Right atrium auricular region (tissue), 2 donors: ENCODE measurements around the gene NUDT7. TPM values are rescaled to one million over a fixed set of nuclear protein-coding genes. Genes with fewer than 3 reads are reported as not detected.

Experiments used
- DNase-seq: peaks from one replicate; pipeline ENCODE4 v3.0.0-alpha.2; 2019; ENCODE audit warnings: low spot score
- H3K27ac ChIP-seq, 2 donors: fragments of 200-600 bp; sonication (generic); 1 replicate in 1 of 2; 2 replicates in 1 of 2; pipeline ENCODE4 v1.5.1; 2016 to 2019
- H3K27me3 ChIP-seq, 2 donors: fragments of 200-600 bp; sonication (generic); one replicate each; pipeline versions ENCODE4 v1.5.1 to v1.6.0; 2017 to 2019
- H3K36me3 ChIP-seq: fragments of 200-600 bp; sonication (generic); one replicate; pipeline ENCODE4 v1.5.1; 2016
- H3K4me1 ChIP-seq, 2 donors: fragments of 200-600 bp; sonication (generic); one replicate each; pipeline versions ENCODE4 v1.5.1 to v1.6.0; 2017 to 2019
- H3K4me3 ChIP-seq, 2 donors: fragments of 200-600 bp; sonication (generic); 1 replicate in 1 of 2; 2 replicates in 1 of 2; pipeline ENCODE4 v1.5.1; 2017 to 2019; ENCODE audit warnings: mild to moderate bottlenecking in 1 of 2, moderate library complexity in 1 of 2
- H3K9me3 ChIP-seq, 2 donors: fragments of 200-600 bp; sonication (generic); one replicate each; pipeline ENCODE4 v1.5.1; 2019
- total RNA-seq, 2 donors: library from RNA; depleted of rRNA; stranded (reverse); fragments of >200 nt; gene quantifications; one replicate each; pipeline ENCODE4 v1.1.0, GENCODE V29; 2016
- TF ChIP-seq, protein P1 (sequence below), 2 donors: fragments of 200-600 bp; sonication (generic); IDR thresholded peaks; one replicate each; pipeline ENCODE4 v1.5.1; 2019; ENCODE audit warnings: antibody characterized with exemption in 2 of 2

The NUDT7 gene
- total RNA-seq, 2 donors from 2014 or later, result 15.0 to 35.0 TPM

DNA sequence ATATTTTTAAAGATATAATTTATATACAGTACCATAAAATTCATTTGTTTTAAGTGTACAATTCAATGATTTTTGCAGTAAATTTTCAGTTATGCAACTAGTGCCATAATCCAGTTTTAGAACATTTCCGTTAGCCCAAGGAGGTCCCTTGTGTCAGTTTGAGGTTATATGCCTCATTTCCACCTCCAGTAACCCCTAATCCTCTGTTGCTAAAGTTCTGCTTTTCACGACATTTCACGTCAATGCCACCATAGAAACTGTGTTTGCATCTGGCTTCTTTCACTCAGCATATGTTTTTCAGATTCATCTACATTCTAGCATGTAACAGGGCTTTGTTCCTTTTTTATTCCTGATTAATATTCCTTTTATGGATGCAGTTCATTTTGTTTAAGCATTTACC lies 42.4 kb upstream of the NUDT7 start:
- no peak for DNase-seq
- Histone ChIP-seq H3K36me3 (no peaks in the 10 kb centered on the region), H3K4me3 (no peak overlapping the region), H3K27ac (no peak overlapping the region), H3K27me3 (no peaks in the 10 kb centered on the region), H3K4me1 (peaks cover 0 to 6% of the 10 kb centered on the region in 2 donors), H3K9me3 (no peaks in the 10 kb centered on the region)
- TF ChIP-seq, protein P1, sequence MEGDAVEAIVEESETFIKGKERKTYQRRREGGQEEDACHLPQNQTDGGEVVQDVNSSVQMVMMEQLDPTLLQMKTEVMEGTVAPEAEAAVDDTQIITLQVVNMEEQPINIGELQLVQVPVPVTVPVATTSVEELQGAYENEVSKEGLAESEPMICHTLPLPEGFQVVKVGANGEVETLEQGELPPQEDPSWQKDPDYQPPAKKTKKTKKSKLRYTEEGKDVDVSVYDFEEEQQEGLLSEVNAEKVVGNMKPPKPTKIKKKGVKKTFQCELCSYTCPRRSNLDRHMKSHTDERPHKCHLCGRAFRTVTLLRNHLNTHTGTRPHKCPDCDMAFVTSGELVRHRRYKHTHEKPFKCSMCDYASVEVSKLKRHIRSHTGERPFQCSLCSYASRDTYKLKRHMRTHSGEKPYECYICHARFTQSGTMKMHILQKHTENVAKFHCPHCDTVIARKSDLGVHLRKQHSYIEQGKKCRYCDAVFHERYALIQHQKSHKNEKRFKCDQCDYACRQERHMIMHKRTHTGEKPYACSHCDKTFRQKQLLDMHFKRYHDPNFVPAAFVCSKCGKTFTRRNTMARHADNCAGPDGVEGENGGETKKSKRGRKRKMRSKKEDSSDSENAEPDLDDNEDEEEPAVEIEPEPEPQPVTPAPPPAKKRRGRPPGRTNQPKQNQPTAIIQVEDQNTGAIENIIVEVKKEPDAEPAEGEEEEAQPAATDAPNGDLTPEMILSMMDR (IDR thresholded peaks at IDR 0.05), result no peak

DNA sequence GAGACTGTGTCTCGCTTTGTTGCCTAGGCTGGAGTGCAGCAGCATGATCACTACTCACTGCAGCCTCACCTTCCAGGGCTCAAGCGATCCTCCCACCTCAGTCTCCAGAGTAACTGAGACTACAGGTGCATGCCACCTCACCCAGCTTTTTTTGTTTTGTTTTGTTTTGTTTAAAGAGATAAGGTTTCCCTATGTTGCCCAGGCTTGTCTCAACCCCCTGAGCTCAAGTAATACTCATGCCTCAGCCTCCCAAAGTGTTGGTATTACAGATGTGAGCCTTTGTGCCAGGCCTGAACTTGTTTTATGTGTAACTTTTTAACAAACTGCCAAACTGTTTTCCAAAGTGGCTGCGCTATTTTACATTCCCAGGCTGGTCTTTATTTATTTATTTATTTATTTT lies 41.8 kb upstream of the NUDT7 start:
- peaks cover 0 to 5% of the 10 kb centered on the region in 2 donors for H3K4me1 ChIP-seq
- H3K4me3 ChIP-seq, result no peak overlapping the region
- no peak overlapping the region for H3K27ac ChIP-seq
- TF ChIP-seq, protein P1 (IDR thresholded peaks at IDR 0.05), result no peak
- no peaks in the 10 kb centered on the region for H3K36me3 ChIP-seq
- no peaks in the 10 kb centered on the region for H3K9me3 ChIP-seq
- no peaks in the 10 kb centered on the region for H3K27me3 ChIP-seq
- no peak for DNase-seq

DNA sequence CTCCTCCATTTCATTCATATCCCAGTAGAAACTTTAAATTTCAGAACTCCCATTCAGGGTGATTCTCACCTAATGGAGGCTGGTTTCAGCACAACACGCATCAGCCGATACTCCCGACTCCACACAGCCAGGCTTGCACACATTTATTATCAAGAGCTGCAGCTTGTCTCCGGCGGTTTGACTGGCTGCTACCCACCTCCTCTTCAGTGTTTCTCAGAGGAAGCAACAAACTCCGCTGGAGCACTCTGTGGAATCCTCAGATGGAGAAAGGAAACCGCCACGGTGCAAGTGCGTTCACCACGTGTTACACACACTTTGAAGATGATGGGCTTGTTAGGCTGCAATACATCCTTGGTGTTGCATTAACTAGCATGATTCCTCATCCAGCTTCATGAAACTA lies 39.7 kb upstream of the NUDT7 start:
- TF ChIP-seq, protein P1 (IDR thresholded peaks at IDR 0.05), result no peak
- no peaks in the 10 kb centered on the region for H3K9me3 ChIP-seq
- H3K4me1 ChIP-seq, result no peaks in the 10 kb centered on the region
- no peak overlapping the region for H3K27ac ChIP-seq
- DNase-seq, result no peak
- no peak overlapping the region for H3K4me3 ChIP-seq
- no peaks in the 10 kb centered on the region for H3K36me3 ChIP-seq
- H3K27me3 ChIP-seq, result no peaks in the 10 kb centered on the region

DNA sequence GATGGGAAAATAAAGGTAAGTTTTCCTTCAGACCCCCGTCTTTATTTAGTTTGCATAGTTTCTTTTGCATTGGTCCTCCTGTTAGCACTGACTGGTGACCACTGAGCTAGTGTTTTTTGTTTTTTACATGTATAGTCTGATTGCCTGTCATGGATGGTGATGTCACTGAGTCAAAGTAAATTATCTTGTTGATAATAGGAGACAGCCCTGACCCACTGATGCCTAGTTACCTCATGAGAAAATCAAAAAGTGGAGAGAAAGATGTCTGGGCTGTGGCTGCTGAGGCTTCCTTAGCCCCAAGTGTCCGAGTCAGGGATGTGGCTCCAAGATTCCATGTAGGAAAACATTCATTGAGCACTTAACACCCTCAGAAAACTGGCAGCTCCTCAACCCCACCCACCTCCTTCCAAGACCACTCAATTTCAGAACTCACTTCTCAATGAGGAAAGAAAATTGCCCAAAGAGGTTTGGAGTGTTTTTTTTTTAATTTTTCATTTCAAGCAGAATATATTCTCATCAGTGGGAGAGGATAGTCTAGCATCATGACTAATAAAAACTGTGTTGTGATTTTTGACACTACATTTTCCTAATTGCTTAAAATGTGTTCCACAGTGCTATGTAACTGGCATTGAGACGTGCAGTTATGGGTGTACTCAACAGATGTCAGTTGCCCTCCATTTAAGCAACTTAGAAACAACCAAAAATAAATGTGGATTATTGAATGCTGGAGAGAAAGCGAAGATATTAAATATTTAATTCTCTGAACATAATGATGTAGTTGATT lies 38.7 kb upstream of the NUDT7 start:
- H3K36me3 ChIP-seq, result no peaks in the 10 kb centered on the region
- H3K4me3 ChIP-seq, result no peak overlapping the region
- DNase-seq, result no peak
- no peaks in the 10 kb centered on the region for H3K4me1 ChIP-seq
- H3K27me3 ChIP-seq, result no peaks in the 10 kb centered on the region
- no peaks in the 10 kb centered on the region for H3K9me3 ChIP-seq
- TF ChIP-seq, protein P1 (IDR thresholded peaks at IDR 0.05), result no peak
- H3K27ac ChIP-seq, result no peak overlapping the region

DNA sequence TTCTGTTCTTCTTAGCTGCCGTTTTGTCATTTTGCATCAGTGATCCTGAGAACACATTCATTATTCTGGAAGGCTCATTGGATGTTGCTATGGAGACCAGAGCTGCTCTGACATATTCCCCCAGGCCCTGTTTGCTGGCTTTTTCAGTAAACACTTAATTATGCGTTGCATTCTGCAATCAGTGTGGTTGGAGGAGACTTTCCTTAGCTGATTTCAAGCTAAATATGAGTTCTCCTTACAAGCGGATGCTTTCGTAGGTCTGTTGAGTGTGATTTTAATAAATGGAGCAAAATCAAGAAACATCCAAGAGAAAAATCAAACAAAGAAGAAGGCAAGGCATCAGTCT lies 38.2 kb upstream of the NUDT7 start:
- Histone ChIP-seq H3K9me3 (no peaks in the 10 kb centered on the region), H3K4me3 (no peak overlapping the region), H3K27me3 (no peaks in the 10 kb centered on the region), H3K4me1 (no peaks in the 10 kb centered on the region), H3K27ac (no peak overlapping the region), H3K36me3 (no peaks in the 10 kb centered on the region)
- no peak for DNase-seq
- TF ChIP-seq, protein P1 (IDR thresholded peaks at IDR 0.05), result no peak

DNA sequence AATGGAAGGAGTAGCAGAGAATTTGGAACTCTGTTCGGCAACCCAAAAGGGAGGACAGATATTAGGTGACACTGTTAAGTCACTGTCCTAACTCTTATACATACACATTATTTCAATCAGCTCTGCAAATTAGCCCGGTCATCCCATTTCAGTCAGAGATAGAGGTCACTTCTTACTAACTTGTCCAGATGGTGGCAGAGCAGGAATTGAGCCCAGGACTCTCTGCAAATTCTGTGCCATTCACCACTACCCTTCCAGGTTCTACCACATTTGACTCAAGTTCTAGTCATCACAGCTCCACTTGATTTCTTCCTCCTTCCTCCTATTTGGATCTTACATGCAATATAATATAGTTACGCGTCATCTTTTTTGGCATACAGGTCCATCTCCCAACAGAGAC lies 35.9 kb upstream of the NUDT7 start:
- no peaks in the 10 kb centered on the region for H3K27me3 ChIP-seq
- no peak for DNase-seq
- H3K4me1 ChIP-seq, result no peaks in the 10 kb centered on the region
- no peaks in the 10 kb centered on the region for H3K36me3 ChIP-seq
- no peak overlapping the region for H3K27ac ChIP-seq
- TF ChIP-seq, protein P1 (IDR thresholded peaks at IDR 0.05), result no peak
- H3K9me3 ChIP-seq, result no peaks in the 10 kb centered on the region
- H3K4me3 ChIP-seq, result no peak overlapping the region
